ENCODE results near the gene WBP2. TPM values are rescaled to one million over a fixed set of nuclear protein-coding genes. Genes with fewer than 3 reads are reported as not detected.
A peak's percentile ranks its signal among the peaks of the same experiment; 100 is the strongest.

The WBP2 gene
- total and polyA plus RNA-seq, 2 of the 13 experiments (the other 11 are each of a cell fraction or from before 2014, with no cell fraction given): 29.2 to 29.5 TPM

DNA sequence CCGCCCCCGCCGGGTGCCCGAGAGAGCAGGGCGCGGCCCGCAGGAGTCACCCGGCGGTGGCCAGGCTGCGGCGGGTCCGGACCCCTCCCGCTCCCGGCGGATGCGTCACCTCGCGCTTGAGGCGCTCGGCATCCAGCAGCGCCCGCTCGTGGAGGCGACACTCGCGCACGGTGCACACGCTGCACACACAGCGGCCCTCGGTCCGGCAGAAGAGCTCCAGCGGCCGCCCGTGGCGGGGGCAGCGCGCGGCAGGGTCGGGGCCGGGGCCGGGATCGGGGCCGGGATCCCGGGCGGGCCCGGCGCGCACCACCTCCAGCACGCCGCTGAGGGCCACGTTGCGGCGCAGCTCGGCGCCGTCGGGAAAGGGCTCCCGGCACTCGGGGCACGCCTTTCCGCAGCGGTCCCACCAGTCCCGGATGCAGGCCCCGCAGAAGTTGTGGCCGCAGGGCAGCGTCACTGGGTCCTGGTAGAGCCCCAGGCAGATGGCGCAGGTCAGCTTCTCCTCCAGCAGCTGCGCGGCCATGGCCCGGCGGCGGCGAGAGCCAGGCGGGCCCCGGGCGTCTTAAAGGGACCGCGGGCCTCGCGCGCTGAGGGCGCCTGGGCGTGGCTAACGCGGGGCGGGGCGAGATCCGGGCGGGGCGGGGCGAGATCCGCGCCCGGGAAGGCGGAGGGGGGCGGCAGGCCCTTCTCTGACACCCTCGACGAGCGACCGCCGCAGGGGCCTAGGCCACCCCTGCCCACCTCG is 41.5 kb upstream of the WBP2 start, which contains the start of gene TRIM65 (continued):
- TF ChIP-seq, protein P1, sequence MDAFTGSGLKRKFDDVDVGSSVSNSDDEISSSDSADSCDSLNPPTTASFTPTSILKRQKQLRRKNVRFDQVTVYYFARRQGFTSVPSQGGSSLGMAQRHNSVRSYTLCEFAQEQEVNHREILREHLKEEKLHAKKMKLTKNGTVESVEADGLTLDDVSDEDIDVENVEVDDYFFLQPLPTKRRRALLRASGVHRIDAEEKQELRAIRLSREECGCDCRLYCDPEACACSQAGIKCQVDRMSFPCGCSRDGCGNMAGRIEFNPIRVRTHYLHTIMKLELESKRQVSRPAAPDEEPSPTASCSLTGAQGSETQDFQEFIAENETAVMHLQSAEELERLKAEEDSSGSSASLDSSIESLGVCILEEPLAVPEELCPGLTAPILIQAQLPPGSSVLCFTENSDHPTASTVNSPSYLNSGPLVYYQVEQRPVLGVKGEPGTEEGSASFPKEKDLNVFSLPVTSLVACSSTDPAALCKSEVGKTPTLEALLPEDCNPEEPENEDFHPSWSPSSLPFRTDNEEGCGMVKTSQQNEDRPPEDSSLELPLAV (CRISPR knock-in tag; conservative IDR thresholded peaks at IDR 0.05; ENCODE audit: low read depth): peak; percentile 93
- peak; percentile 90 for TF ChIP-seq YEATS4 (CRISPR knock-in tag; IDR thresholded peaks at IDR 0.05; ENCODE audit: borderline replicate concordance)
- TF ChIP-seq MXD4 (CRISPR knock-in tag; IDR thresholded peaks at IDR 0.05): peak; percentile 54; the same call in 1 of the 2 replicates
- TF ChIP-seq MAFF (IDR thresholded peaks at IDR 0.05; ENCODE audit: low read depth, low read length): no peak
- TF ChIP-seq HOXA3 (CRISPR knock-in tag; IDR thresholded peaks at IDR 0.05): peak; percentile 84
- no peak for TF ChIP-seq ZSCAN22 (CRISPR knock-in tag; IDR thresholded peaks at IDR 0.05)
- peak; percentile 78; the same call in 1 of the 2 replicates for TF ChIP-seq ZNF891 (CRISPR knock-in tag; IDR thresholded peaks at IDR 0.05)
- peak; percentile 57 for TF ChIP-seq ARNTL (CRISPR knock-in tag; IDR thresholded peaks at IDR 0.05)
- peak; percentile 12 for TF ChIP-seq ZNF749 (CRISPR knock-in tag; IDR thresholded peaks at IDR 0.05; ENCODE audit: borderline replicate concordance)
- peak; percentile 86; the same call in 1 of the 2 replicates for TF ChIP-seq ZNF589 (CRISPR knock-in tag; conservative IDR thresholded peaks at IDR 0.05)
- TF ChIP-seq, protein P2, sequence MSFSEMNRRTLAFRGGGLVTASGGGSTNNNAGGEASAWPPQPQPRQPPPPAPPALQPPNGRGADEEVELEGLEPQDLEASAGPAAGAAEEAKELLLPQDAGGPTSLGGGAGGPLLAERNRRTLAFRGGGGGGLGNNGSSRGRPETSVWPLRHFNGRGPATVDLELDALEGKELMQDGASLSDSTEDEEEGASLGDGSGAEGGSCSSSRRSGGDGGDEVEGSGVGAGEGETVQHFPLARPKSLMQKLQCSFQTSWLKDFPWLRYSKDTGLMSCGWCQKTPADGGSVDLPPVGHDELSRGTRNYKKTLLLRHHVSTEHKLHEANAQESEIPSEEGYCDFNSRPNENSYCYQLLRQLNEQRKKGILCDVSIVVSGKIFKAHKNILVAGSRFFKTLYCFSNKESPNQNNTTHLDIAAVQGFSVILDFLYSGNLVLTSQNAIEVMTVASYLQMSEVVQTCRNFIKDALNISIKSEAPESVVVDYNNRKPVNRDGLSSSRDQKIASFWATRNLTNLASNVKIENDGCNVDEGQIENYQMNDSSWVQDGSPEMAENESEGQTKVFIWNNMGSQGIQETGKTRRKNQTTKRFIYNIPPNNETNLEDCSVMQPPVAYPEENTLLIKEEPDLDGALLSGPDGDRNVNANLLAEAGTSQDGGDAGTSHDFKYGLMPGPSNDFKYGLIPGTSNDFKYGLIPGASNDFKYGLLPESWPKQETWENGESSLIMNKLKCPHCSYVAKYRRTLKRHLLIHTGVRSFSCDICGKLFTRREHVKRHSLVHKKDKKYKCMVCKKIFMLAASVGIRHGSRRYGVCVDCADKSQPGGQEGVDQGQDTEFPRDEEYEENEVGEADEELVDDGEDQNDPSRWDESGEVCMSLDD (CRISPR knock-in tag; IDR thresholded peaks at IDR 0.05; ENCODE audit: borderline replicate concordance): peak; percentile 25; the same call in 1 of the 2 replicates
- TF ChIP-seq, protein P3, sequence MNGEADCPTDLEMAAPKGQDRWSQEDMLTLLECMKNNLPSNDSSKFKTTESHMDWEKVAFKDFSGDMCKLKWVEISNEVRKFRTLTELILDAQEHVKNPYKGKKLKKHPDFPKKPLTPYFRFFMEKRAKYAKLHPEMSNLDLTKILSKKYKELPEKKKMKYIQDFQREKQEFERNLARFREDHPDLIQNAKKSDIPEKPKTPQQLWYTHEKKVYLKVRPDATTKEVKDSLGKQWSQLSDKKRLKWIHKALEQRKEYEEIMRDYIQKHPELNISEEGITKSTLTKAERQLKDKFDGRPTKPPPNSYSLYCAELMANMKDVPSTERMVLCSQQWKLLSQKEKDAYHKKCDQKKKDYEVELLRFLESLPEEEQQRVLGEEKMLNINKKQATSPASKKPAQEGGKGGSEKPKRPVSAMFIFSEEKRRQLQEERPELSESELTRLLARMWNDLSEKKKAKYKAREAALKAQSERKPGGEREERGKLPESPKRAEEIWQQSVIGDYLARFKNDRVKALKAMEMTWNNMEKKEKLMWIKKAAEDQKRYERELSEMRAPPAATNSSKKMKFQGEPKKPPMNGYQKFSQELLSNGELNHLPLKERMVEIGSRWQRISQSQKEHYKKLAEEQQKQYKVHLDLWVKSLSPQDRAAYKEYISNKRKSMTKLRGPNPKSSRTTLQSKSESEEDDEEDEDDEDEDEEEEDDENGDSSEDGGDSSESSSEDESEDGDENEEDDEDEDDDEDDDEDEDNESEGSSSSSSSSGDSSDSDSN (CRISPR knock-in tag; IDR thresholded peaks at IDR 0.05): peak; percentile 89
- TF ChIP-seq, protein P4, sequence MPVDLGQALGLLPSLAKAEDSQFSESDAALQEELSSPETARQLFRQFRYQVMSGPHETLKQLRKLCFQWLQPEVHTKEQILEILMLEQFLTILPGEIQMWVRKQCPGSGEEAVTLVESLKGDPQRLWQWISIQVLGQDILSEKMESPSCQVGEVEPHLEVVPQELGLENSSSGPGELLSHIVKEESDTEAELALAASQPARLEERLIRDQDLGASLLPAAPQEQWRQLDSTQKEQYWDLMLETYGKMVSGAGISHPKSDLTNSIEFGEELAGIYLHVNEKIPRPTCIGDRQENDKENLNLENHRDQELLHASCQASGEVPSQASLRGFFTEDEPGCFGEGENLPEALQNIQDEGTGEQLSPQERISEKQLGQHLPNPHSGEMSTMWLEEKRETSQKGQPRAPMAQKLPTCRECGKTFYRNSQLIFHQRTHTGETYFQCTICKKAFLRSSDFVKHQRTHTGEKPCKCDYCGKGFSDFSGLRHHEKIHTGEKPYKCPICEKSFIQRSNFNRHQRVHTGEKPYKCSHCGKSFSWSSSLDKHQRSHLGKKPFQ (CRISPR knock-in tag; IDR thresholded peaks at IDR 0.05; ENCODE audit: insufficient replicate concordance): peak; percentile 85
- peak; percentile 51 for TF ChIP-seq DNMT1 (CRISPR knock-in tag; IDR thresholded peaks at IDR 0.05)
- peak; percentile 30; the same call in 1 of the 2 replicates for TF ChIP-seq TGIF2 (CRISPR knock-in tag; IDR thresholded peaks at IDR 0.05)
- TF ChIP-seq ZNF510 (CRISPR knock-in tag; IDR thresholded peaks at IDR 0.05; ENCODE audit: low read depth): peak; percentile 81
- no peak for TF ChIP-seq PHF5A (CRISPR knock-in tag; IDR thresholded peaks at IDR 0.05; ENCODE audit: low read depth, unreplicated experiment)

Data from HepG2 (cell line).